Measurements from ENCODE around the gene GSTM3. TPM values are rescaled to one million over a fixed set of nuclear protein-coding genes. Genes with fewer than 3 reads are reported as not detected.

Gene GSTM3
- total and polyA plus RNA-seq, 2 donors, result 14.8 to 35.5 TPM

DNA sequence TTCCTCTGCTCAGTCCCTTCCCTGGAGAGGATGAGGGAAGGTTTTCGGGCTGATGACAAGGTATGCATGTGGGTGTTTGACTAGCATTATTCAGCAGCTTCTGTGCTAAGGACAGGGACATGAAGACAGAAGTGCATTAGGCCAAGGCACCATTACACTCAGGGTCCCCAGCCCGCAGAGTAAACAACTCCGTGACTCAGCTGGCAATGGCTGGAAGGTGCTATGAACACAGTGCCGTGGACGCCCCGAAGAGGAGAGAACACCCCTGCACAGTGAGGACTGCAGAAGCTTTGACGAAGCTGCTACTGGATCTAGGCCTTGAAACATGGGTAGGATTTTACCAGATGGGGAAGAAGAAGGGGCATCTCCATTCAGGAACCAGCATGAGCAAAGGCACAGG lies 36.6 kb upstream of the GSTM3 start:
- DNase-seq (ENCODE audit: low read depth in 6 of 9, low spot score in 9 of 9), result no peak

DNA sequence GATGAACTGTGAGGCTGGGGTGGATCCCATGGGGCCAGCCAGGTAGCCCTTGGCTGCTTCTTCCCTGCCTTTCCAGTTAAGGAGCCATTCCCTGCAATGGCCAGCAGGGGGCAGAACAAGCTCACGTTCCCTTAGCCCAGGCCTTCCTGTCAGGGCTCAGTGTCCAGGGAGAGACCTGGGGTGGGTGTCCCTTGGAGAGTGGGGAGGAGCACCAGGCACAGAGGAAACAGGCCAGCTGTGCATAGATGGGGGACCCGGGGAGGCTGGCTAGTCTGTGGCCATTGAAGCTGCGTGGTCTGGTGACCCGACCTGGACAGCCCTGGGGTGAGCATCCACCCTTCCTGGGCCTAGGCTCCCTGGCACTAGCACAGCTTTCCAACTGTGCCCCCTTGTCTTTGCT lies 36.1 kb upstream of the GSTM3 start:
- 52% methylated on average over 4 of the region's 4 CpGs for WGBS
- Histone ChIP-seq H3K27me3 (ENCODE audit: control insufficient read depth in 2 of 2, insufficient read depth in 1 of 2, low read length in 1 of 2) (peaks cover 0 to 3% of the 10 kb centered on the region in 2 donors), H3K27ac (ENCODE audit: low read depth in 1 of 2, low read length in 1 of 2) (no peak overlapping the region), H3K4me3 (ENCODE audit: low read length in 2 of 2) (no peak overlapping the region), H3K9me3 (ENCODE audit: control insufficient read depth in 2 of 2, insufficient read depth in 1 of 2, low read length in 1 of 2) (peaks cover 0 to 3% of the 10 kb centered on the region in 2 donors), H3K36me3 (ENCODE audit: control insufficient read depth in 2 of 2, insufficient read depth in 2 of 2, low read length in 1 of 2) (no peaks in the 10 kb centered on the region), H3K4me1 (ENCODE audit: control insufficient read depth in 2 of 2, insufficient read depth in 2 of 2, low read length in 2 of 2) (peaks cover 0 to 8% of the 10 kb centered on the region in 2 donors)
- peak; percentile 41 to 84 (median 65) for DNase-seq (ENCODE audit: low read depth in 6 of 9, low spot score in 9 of 9)

More for the DNA sequence above, 36.6 kb upstream of the GSTM3 start:
- peaks cover 0 to 3% of the 10 kb centered on the region in 2 donors for H3K9me3 ChIP-seq (ENCODE audit: control insufficient read depth in 2 of 2, insufficient read depth in 1 of 2, low read length in 1 of 2)
- H3K27me3 ChIP-seq (ENCODE audit: control insufficient read depth in 2 of 2, insufficient read depth in 1 of 2, low read length in 1 of 2), result peaks cover 0 to 3% of the 10 kb centered on the region in 2 donors
- H3K4me1 ChIP-seq (ENCODE audit: control insufficient read depth in 2 of 2, insufficient read depth in 2 of 2, low read length in 2 of 2), result peaks cover 0 to 8% of the 10 kb centered on the region in 2 donors
- no peak overlapping the region for H3K4me3 ChIP-seq (ENCODE audit: low read length in 2 of 2)
- 94% methylated on average over 7 of the region's 7 CpGs for WGBS
- no peak overlapping the region for H3K27ac ChIP-seq (ENCODE audit: low read depth in 1 of 2, low read length in 1 of 2)
- no peaks in the 10 kb centered on the region for H3K36me3 ChIP-seq (ENCODE audit: control insufficient read depth in 2 of 2, insufficient read depth in 2 of 2, low read length in 1 of 2)

DNA sequence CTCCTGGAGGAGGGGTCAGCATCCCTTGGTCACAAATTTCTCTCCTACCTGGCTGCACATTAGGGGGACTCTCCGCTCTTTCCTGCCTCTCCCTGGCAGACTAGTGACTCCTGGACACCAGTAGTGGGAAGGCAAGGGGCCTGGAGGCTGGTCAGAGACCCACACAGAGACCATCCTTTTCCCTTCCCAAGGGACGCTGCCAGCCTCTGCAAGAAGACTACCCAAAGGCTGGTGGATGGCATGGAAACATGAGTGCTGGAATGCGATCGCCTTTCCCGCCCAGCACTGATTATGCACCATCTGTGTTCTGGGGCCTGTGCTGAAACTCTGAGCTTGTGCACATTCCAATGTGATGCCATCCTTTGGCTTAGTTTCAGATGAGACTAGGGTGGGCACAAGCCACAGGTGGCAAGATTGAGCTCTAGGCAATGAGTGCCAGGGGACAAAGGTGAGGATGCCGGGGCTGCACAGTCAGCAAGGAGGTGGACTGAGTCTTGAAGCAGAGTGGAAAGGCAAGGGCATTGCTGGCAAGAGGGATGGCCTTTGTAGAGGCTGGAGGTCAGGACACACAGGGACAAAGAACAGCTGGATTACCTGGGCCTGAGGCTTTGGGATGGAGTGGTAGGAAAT lies 35.5 kb upstream of the GSTM3 start:
- no peak overlapping the region for H3K27ac ChIP-seq (ENCODE audit: low read depth in 1 of 2, low read length in 1 of 2)
- H3K36me3 ChIP-seq (ENCODE audit: control insufficient read depth in 2 of 2, insufficient read depth in 2 of 2, low read length in 1 of 2), result no peaks in the 10 kb centered on the region
- DNase-seq (ENCODE audit: low read depth in 6 of 9, low spot score in 9 of 9), result no peak
- H3K4me1 ChIP-seq (ENCODE audit: control insufficient read depth in 2 of 2, insufficient read depth in 2 of 2, low read length in 2 of 2), result peaks cover 0 to 8% of the 10 kb centered on the region in 2 donors
- H3K4me3 ChIP-seq (ENCODE audit: low read length in 2 of 2), result no peak overlapping the region
- peaks cover 0 to 3% of the 10 kb centered on the region in 2 donors for H3K9me3 ChIP-seq (ENCODE audit: control insufficient read depth in 2 of 2, insufficient read depth in 1 of 2, low read length in 1 of 2)
- H3K27me3 ChIP-seq (ENCODE audit: control insufficient read depth in 2 of 2, insufficient read depth in 1 of 2, low read length in 1 of 2), result peaks cover 0 to 3% of the 10 kb centered on the region in 2 donors
- 97% methylated on average over 6 of the region's 6 CpGs for WGBS

DNA sequence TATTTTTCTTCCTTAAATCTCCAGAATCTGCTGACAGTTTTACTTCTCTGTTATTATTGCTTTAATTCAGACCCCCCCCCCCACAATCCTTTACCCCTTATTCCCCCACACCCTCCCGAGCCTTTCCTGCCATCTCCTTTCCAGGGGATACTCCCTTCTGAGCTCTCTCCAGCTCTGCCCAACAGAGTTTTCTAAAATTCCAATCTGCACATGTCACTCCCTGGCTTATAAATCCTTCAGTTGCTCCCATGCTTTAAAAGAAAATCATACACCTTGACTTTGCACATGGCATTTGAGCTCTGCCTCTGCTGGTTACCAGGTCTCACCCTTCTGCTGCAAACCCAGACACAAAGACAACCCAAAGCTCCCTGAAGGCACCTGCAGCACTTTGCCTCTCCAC lies 34.6 kb upstream of the GSTM3 start:
- Histone ChIP-seq H3K27ac (ENCODE audit: low read depth in 1 of 2, low read length in 1 of 2) (no peak overlapping the region), H3K9me3 (ENCODE audit: control insufficient read depth in 2 of 2, insufficient read depth in 1 of 2, low read length in 1 of 2) (peaks cover 0 to 3% of the 10 kb centered on the region in 2 donors), H3K4me1 (ENCODE audit: control insufficient read depth in 2 of 2, insufficient read depth in 2 of 2, low read length in 2 of 2) (peaks cover 0 to 8% of the 10 kb centered on the region in 2 donors), H3K4me3 (ENCODE audit: low read length in 2 of 2) (no peak overlapping the region), H3K27me3 (ENCODE audit: control insufficient read depth in 2 of 2, insufficient read depth in 1 of 2, low read length in 1 of 2) (peaks cover 0 to 3% of the 10 kb centered on the region in 2 donors), H3K36me3 (ENCODE audit: control insufficient read depth in 2 of 2, insufficient read depth in 2 of 2, low read length in 1 of 2) (no peaks in the 10 kb centered on the region)
- no peak for DNase-seq (ENCODE audit: low read depth in 6 of 9, low spot score in 9 of 9)
- 95% methylated on average over 1 of the region's 1 CpG for WGBS

DNA sequence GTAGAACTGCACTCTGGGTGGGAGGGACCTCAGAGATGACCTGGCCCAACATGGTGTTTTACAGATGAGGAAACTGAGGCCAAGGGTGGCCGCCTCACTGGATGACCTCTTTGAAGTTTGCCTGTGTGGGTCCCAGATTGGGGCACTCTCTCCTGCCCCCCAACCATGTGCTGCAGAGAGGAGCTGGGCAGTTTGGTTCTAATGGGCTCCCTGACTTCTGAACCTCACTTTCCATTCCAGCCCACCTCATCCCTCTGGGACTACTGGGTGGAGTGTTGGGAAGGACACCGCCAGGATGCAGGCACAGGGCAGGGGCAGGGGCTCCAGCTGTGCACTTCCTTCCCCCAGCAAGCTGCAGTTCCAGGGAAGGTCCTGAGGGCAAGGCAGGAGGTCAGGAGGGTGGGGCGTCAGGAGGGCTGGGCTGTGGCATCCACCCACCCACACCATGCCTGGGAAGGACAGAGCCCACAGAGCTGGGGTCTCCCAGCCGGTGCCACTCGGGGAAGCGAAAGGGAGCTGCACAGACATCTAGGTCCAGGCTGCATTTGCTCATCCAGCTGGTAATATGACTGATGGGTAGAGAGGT lies 33.2 kb upstream of the GSTM3 start:
- H3K36me3 ChIP-seq (ENCODE audit: control insufficient read depth in 2 of 2, insufficient read depth in 2 of 2, low read length in 1 of 2), result no peaks in the 10 kb centered on the region
- peaks cover 0 to 3% of the 10 kb centered on the region in 2 donors for H3K9me3 ChIP-seq (ENCODE audit: control insufficient read depth in 2 of 2, insufficient read depth in 1 of 2, low read length in 1 of 2)
- H3K4me3 ChIP-seq (ENCODE audit: low read length in 2 of 2), result no peak overlapping the region
- H3K4me1 ChIP-seq (ENCODE audit: control insufficient read depth in 2 of 2, insufficient read depth in 2 of 2, low read length in 2 of 2), result peaks cover 0 to 8% of the 10 kb centered on the region in 2 donors
- DNase-seq (ENCODE audit: low read depth in 6 of 9, low spot score in 9 of 9), result no peak
- no peak overlapping the region for H3K27ac ChIP-seq (ENCODE audit: low read depth in 1 of 2, low read length in 1 of 2)
- peaks cover 0 to 3% of the 10 kb centered on the region in 2 donors for H3K27me3 ChIP-seq (ENCODE audit: control insufficient read depth in 2 of 2, insufficient read depth in 1 of 2, low read length in 1 of 2)
- 66% methylated on average over 6 of the region's 6 CpGs for whole genome bisulfite sequencing

DNA sequence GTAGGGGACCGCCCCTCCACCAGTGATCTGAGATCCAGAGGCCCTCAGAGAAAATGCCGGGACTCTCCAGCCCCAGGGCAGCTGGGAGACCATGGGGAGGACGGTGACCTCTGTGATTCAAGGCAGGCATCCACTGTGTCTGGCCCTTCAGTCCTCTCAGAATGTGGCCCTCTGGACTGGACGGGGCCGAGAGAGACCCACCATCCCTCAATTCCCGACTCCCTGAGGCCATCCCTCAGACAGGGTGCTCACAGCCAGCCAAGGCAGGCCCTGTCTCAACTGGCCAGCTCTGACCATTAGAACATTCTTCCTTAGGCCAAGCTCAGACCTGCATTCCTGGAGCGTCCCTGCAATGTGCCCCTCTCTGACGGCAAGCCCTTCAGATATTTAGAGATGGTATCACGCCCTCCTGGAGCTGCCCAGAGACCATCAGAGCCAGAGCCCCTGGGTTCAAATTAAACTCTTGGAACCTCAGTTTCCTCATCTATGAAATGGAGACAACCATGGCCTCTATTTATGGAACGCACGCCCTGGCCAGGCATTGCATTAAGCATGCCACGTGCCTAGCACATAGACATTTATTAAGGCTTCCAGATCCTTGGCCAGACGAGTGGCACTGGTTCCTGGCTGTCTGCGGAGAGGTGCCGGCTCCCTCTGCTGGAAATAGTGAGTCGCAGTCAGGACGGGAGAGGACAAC lies 32.5 kb upstream of the GSTM3 start:
- DNase-seq (ENCODE audit: low read depth in 6 of 9, low spot score in 9 of 9), result peak; percentile 40 to 85 (median 55)
- Histone ChIP-seq H3K4me3 (ENCODE audit: low read length in 2 of 2) (no peak overlapping the region), H3K4me1 (ENCODE audit: control insufficient read depth in 2 of 2, insufficient read depth in 2 of 2, low read length in 2 of 2) (peaks cover 0 to 8% of the 10 kb centered on the region in 2 donors), H3K27ac (ENCODE audit: low read depth in 1 of 2, low read length in 1 of 2) (no peak overlapping the region), H3K36me3 (ENCODE audit: control insufficient read depth in 2 of 2, insufficient read depth in 2 of 2, low read length in 1 of 2) (no peaks in the 10 kb centered on the region), H3K9me3 (ENCODE audit: control insufficient read depth in 2 of 2, insufficient read depth in 1 of 2, low read length in 1 of 2) (peaks cover 0 to 3% of the 10 kb centered on the region in 2 donors), H3K27me3 (ENCODE audit: control insufficient read depth in 2 of 2, insufficient read depth in 1 of 2, low read length in 1 of 2) (peaks cover 0 to 3% of the 10 kb centered on the region in 2 donors)
- WGBS, result 53% methylated on average over 17 of the region's 17 CpGs

DNA sequence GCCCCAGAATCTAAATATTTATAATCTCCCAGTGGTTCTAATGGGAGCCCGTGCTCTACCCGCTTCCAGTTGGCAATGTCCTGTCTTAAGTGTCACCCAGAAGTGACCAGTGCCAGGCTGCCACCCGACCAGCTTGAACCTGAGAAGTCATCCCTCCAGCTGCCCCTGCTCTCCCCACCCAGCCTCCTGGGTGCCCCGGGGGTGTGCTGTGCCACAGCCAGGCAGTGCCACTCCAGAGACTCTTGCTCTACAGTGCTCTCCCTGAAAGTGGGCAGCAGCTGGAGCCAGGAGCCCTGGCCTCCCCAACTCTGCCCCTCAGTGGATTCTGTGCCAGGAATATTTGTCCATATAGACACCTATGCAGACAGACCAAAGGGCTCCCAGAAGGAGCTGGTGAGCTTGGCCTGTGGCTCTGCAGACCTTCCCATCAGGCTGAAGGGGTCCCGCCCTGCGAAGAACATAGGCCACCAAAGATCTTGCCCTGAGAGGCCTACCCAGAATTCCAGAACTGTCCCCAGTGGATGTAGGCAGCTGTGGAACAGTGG lies 31.9 kb upstream of the GSTM3 start:
- 97% methylated on average over 6 of the region's 6 CpGs for WGBS
- H3K4me1 ChIP-seq (ENCODE audit: control insufficient read depth in 2 of 2, insufficient read depth in 2 of 2, low read length in 2 of 2), result peaks cover 0 to 8% of the 10 kb centered on the region in 2 donors
- H3K27me3 ChIP-seq (ENCODE audit: control insufficient read depth in 2 of 2, insufficient read depth in 1 of 2, low read length in 1 of 2), result peaks cover 0 to 3% of the 10 kb centered on the region in 2 donors
- H3K27ac ChIP-seq (ENCODE audit: low read depth in 1 of 2, low read length in 1 of 2), result no peak overlapping the region
- peaks cover 0 to 3% of the 10 kb centered on the region in 2 donors for H3K9me3 ChIP-seq (ENCODE audit: control insufficient read depth in 2 of 2, insufficient read depth in 1 of 2, low read length in 1 of 2)
- DNase-seq (ENCODE audit: low read depth in 6 of 9, low spot score in 9 of 9), result no peak
- no peak overlapping the region for H3K4me3 ChIP-seq (ENCODE audit: low read length in 2 of 2)
- H3K36me3 ChIP-seq (ENCODE audit: control insufficient read depth in 2 of 2, insufficient read depth in 2 of 2, low read length in 1 of 2), result no peaks in the 10 kb centered on the region

DNA sequence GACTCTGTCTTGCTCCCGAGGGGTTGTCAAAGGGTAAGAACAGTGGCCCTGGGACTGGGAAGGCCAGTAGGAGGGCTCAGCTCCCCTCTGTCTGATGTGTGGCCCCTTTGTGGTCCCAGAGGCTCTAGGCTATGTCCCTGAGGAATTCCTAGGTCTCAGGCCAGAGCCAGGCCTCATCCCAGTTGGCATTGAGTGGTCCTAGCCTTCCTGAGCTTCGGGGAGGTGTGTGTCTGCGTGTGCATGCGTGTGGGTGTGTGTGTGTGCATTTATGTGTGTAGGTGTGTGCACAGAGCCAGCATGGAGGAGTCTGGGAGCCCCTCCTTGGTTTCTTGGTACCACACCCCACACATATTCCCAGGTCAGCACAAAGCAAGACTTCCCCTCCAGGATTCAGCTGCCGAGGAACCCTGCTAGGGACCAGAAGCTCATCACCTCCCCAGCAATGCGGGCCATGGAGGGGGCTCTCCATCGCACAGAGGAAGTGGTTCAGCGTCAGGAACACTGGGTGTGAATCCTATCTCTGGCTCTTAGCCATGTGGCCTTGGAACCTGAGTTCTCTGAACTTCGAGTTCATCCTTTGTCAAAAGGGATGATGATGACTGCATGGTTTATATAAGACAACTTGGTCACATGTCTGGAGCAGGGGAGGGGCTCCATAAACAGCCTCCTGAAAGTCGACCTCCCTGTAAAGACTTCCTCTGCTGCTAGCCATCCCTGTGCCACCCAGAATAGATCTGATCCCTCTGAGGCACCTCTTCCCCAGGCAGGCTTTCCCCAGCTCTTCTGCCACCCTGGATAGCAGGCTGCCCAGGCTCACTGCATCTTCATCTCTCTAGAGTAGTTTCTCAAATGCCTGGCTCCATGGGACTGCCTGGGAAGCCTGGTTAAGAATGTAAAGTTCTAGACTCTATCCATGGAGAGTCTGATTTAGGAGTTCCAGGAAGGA lies 31.1 kb upstream of the GSTM3 start:
- peaks cover 0 to 3% of the 10 kb centered on the region in 2 donors for H3K9me3 ChIP-seq (ENCODE audit: control insufficient read depth in 2 of 2, insufficient read depth in 1 of 2, low read length in 1 of 2)
- peaks cover 0 to 3% of the 10 kb centered on the region in 2 donors for H3K27me3 ChIP-seq (ENCODE audit: control insufficient read depth in 2 of 2, insufficient read depth in 1 of 2, low read length in 1 of 2)
- DNase-seq (ENCODE audit: low read depth in 6 of 9, low spot score in 9 of 9), result no peak
- no peak overlapping the region for H3K4me3 ChIP-seq (ENCODE audit: low read length in 2 of 2)
- no peaks in the 10 kb centered on the region for H3K36me3 ChIP-seq (ENCODE audit: control insufficient read depth in 2 of 2, insufficient read depth in 2 of 2, low read length in 1 of 2)
- H3K27ac ChIP-seq (ENCODE audit: low read depth in 1 of 2, low read length in 1 of 2), result no peak overlapping the region
- H3K4me1 ChIP-seq (ENCODE audit: control insufficient read depth in 2 of 2, insufficient read depth in 2 of 2, low read length in 2 of 2), result peaks cover 0 to 3% of the 10 kb centered on the region in 2 donors
- 77% methylated on average over 10 of the region's 10 CpGs for WGBS
